ENCODE data around the gene SNX8. TPM values are rescaled to one million over a fixed set of nuclear protein-coding genes. Genes with fewer than 3 reads are reported as not detected.
"Not testable (repeated sequence)": the region's sequence is repeated elsewhere in the genome, so short reads cannot be mapped to it uniquely, and the experiment has no call there.

Gene SNX8
- total RNA-seq, 1 experiment from 2014 or later, result 14.2 TPM

- DNase-seq (ENCODE audit: extremely low read depth, low read depth), result no peak
Observed at GRCh38 chr7:2330493-2330892, 16.3 kb upstream of the SNX8 start.

- no peak for DNase-seq (ENCODE audit: extremely low read depth, low read depth)
Observed at GRCh38 chr7:2326951-2327350, 12.7 kb upstream of the SNX8 start.

GRCh38 chr7:2325162-2325561 lies 10.9 kb upstream of the SNX8 start:
- DNase-seq (ENCODE audit: extremely low read depth, low read depth), result no peak

DNA sequence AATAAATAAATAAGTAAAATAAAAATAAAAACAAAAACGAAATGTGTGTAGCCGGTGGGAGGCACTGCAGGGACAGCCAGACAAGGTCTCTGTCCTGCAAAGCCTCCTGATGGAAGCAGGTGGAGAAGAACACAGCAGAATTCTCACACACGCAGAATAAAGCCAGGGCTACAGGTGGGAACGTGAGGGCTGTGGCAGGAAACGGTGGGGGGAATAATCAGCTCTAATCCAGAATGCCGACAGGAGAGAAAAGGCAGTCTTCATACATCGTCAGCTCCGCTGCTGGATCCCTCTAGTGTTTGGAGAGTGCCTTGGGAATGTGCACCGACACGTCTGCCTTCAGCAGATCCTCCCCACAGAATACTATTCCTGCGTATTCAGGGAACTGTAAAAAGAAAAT lies 6.8 kb upstream of the SNX8 start:
- no peak for DNase-seq (ENCODE audit: extremely low read depth, low read depth)

GRCh38 chr7:2317556-2318293 lies 3.5 kb upstream of the SNX8 start:
- DNase-seq (ENCODE audit: extremely low read depth, low read depth), result no peak

DNA sequence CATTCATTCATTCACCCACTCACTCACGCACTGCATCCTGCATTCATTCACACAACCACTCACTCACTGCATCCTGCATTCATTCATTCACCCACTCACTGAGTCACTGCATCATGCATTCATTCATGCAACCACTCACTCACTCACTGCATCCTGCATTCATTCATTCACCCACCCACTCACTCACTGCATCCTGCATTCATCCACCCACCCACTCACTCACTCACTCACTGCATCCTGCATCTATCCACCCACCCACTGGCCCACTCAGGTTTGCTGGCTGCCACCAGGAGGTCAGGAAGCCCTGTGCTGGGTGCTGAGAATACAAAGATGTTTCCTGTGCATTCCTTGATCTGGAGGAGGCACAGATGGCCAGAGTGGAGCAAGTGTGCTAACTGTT lies 2.3 kb upstream of the SNX8 start:
- DNase-seq (ENCODE audit: extremely low read depth, low read depth), result no peak

DNA sequence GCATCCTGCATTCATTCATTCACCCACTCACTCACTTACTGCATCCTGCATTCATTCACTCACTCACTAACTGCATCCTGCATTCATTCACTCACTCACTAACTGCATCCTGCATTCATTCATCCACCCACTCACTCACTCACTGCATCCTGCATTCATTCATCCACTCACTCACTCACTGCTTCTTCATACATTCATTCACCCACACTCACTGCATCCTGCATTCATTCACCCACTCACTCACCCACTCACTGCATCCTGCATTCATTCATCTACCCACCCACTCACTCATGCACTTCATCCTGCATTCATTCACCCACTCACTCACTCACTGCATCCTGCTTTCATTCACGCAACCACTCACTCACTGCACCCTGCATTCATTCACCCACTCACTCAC lies 1.5 kb upstream of the SNX8 start:
- no peak for DNase-seq (ENCODE audit: extremely low read depth, low read depth)

DNA sequence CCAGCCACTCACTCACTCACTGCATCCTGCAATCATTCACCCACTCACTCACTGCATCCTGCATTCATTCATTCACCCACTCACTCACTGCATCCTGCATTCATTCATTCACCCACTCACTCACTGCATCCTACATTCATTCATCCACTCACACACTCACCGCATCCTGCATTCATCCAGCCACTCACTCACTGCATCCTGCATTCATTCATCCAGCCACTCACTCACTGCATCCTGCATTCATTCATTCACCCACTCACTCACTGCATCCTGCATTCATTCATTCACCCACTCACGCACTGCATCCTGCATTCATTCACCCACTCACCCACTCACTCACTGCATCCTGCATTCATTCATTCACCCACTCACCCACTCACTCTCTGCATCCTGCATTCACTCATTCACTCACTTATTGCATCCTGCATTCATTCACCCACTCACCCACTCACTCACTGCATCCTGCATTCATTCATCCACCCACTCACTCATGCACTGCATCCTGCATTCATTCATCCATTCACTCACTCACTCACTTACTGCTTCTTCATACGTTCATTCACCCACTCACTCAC lies 802 bp upstream of the SNX8 start:
- DNase-seq (ENCODE audit: extremely low read depth, low read depth), result not testable (repeated sequence)

DNA sequence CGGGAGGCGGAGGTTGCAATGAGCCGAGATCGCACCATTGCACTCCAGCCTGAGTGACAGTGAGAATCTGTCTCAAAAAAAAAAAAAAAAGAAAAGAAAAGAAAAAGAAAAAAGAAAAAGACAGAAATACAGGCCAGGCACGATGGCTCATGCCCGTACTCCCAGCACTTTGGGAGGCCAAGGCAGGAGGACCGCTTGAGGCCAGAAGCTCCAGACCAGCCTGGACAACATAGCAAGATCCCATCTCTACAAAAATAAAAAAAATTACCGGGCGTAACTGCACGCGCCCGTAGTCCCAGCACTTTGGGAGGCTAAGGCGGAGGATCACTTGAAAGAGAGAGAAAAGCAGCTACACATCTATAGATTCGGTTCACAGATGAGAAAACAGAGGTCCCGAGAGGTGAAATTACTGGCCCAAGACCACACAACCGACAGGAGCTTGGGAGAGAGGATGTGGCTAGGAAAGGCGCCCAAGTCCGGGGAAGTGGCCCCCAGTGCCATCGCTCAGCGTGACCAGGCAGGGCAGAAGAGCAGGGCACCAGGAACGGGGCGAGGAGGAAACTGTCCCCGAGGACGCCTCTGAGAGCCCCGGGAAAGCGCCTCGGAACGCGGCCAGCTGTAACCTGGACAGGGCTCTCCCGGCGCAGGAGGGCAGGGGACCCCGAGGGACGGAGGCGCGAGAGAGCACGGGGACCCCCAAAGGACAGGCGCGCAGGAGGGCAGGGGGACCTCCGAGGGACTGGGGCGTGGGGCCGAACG lies 612 bp downstream of the SNX8 start:
- DNase-seq (ENCODE audit: extremely low read depth, low read depth), result no peak

- no peak for DNase-seq (ENCODE audit: extremely low read depth, low read depth)
Observed at GRCh38 chr7:2312267-2312929, 1.8 kb downstream of the SNX8 start.

- DNase-seq (ENCODE audit: extremely low read depth, low read depth), result peak; percentile 82
Observed at GRCh38 chr7:2309889-2310331, 4.3 kb downstream of the SNX8 start.

- DNase-seq (ENCODE audit: extremely low read depth, low read depth), result no peak
Observed at GRCh38 chr7:2307690-2308107, 6.5 kb downstream of the SNX8 start.

DNA sequence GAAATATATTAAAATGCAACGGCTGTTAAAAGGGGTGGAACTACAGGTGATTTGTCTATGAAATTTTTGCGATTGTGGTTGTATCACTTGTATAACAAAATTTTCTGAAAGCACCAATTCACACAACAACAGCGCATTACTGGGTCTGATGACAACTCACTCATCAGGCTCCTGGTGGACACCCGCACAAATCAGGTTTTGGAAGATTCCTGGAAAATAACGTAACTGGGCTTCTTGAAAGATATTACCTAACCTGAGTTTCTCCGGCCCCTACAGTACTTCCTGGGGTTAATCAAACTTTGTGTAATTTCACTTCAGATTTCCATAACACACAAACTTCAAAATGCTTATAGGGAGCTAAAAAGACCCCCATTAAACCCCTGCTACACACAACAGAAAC lies 7.6 kb downstream of the SNX8 start:
- no peak for DNase-seq (ENCODE audit: extremely low read depth, low read depth)

- DNase-seq (ENCODE audit: extremely low read depth, low read depth), result not testable (repeated sequence)
Observed at GRCh38 chr7:2305258-2305657, 9.0 kb downstream of the SNX8 start.

DNA sequence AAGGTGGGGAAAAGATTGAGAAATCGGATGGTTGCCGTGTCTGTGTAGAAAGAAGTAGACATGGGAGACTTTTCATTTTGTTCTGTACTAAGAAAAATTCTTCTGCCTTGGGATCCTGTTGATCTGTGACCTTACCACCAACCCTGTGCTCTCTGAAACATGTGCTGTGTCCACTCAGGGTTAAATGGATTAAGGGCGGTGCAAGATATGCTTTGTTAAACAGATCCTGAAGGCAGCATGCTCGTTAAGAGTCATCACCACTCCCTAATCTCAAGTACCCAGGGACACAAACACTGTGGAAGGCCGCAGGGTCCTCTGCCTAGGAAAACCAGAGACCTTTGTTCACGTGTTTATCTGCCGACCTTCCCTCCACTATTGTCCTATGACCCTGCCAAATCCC lies 10.7 kb downstream of the SNX8 start:
- not testable (repeated sequence) for DNase-seq (ENCODE audit: extremely low read depth, low read depth)

DNA sequence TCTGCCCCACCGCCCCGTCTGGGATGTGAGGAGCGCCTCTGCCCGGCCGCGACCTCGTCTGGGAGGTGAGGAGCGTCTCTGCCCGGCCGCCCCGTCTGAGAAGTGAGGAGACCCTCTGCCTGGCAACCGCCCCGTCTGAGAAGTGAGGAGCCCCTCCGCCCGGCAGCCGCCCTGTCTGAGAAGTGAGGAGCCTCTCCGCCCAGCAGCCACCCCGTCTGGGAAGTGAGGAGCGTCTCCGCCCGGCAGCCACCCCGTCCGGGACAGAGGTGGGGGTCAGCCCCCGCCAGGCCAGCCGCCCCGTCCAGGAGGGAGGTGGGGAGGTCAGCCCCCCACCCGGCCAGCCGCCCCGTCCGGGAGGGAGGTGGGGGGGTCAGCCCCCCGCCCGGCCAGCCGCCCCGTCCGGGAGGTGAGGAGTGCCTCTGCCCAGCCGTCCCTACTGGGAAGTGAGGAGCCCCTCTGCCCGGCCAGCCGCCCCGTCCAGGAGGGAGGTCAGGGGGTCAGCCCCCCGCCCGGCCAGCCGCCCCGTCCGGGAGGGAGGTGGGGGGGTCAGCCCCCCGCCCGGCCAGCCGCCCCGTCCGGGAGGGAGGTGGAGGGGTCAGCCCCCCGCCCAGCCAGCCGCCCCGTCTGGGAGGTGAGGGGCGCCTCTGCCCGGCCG lies 11.4 kb downstream of the SNX8 start:
- DNase-seq (ENCODE audit: extremely low read depth, low read depth), result not testable (repeated sequence)

DNA sequence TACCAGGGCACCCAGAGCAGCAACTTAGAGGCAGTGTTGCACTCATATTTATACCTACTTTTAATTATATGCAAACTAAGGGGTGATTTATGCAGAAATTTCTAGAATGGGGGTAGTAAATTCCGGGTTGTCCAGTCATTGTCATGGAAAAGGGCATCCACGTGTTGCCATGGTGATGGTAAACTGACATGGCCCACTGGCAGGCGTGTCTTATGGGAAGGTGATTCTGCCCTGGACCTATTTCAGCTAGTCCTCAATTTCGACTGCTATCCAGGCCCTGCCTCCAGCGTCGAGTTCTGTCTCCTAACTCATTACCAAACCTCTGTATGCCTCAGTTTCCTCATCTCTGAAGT lies 12.8 kb downstream of the SNX8 start:
- DNase-seq (ENCODE audit: extremely low read depth, low read depth), result no peak

GRCh38 chr7:2299870-2300512 lies 14.2 kb downstream of the SNX8 start:
- no peak for DNase-seq (ENCODE audit: extremely low read depth, low read depth)

DNA sequence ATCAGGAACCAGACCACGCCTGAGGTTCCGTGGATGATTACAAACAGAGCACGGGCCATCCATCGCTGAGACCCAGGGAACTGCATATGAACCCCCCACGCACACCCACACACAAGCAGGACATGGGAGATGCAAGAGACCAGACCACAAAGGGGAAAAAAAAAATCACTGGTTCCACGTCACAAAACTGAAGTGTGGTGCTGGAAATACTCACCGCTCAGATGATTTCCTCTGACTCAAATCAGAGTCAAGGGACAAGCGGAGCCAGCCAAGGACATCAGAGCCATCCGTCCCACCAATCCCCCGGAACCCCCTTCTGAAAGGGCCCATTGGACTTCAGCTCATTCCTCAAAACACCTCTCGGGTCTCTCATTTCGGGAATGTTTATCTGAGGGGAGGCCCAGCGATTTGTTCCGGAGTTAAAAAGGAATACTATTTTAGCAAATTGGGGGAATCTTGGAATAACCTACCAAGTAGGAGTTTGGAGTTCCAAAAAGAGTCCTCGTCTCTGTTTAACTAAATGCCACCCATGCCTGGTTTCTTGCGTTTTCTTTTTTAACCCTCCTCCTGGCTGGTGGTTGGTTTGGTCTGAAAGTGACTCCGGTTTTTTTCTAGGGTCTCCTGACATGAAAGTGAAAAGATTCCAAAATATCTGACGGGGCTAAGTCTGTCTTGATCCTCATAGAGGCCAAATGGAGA lies 15.0 kb downstream of the SNX8 start:
- no peak for DNase-seq (ENCODE audit: extremely low read depth, low read depth)

DNA sequence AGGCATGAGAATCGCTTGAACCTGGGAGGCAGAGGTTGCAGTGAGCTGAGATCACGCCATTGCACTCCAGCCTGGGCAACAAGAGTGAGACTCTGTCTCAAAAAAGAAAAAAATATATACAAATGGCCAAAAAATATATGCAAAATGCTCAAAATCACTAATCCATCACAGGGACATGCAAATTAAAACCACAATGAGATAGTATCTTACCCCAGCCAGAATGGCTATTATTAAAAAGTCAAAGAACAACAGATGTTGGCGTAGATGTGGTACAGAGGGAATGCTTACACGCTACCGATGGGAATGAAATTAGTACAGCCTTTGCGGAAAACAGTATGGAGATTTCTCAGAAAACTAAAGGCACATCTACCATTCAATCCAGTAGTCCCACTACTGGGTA lies 17.4 kb downstream of the SNX8 start:
- DNase-seq (ENCODE audit: extremely low read depth, low read depth), result no peak

All from NCI-H460 (cell line).